B cell (primary cell): ENCODE measurements around the gene ESRRB.

Experiments used
- EZH2 ChIP-seq: IDR thresholded peaks from 2 replicates; pipeline ENCODE4 v1.6.1; 2012; ENCODE audit warnings: borderline replicate concordance, low read depth, mild to moderate bottlenecking, moderate library complexity, low read length; ENCODE audit not compliant: insufficient read depth, poor library complexity, severe bottlenecking
- TF ChIP-seq, protein P1 (sequence below): fragments of 200-600 bp; IDR thresholded peaks from one replicate; pipeline ENCODE4 v1.8.0; 2022; ENCODE audit warnings: antibody characterized with exemption, mild to moderate bottlenecking

DNA sequence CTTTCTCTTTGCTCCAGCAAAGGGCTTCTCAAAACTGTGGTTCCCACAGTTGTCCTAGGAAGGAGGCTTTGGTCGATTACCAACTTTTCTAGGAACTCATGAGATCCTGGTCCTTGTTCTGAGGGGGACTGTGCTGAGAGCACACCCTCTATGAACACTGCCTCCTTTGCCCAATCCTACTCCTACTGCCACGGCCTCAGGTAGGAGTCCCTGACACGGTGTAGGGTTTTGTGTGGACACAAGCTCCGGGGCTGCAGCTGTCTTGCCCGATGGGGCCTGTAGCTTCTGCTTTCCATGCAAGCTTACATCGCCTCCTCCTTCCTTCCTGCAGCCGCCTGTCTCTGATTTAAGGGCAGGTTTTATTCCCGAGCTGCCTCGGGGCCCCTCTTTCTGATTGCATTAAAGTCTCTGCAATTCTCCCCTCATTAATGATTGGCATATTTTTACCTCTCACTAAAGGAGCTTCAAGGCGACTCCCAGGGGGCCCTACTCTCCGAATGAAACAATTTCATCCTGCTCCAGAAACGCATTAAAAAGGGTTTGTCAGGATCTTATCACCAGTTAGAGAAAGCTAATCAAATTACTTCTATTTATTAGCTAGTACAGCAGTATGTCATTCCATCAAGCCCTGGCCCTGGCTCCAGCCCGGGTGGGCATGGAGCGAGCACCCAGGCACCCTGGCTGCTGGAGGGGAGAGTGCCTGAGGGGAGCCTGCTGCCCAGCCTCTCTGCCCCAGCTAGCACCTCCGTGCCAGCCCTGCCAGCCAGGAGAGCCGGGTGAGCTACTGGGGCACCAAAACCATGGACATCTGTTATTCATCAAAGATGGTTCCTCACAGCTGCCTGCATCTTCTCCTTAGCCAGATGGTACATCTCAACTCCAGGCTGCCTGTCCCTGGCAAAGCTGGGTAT is 38.0 kb upstream of the ESRRB start:
- TF ChIP-seq, protein P1, sequence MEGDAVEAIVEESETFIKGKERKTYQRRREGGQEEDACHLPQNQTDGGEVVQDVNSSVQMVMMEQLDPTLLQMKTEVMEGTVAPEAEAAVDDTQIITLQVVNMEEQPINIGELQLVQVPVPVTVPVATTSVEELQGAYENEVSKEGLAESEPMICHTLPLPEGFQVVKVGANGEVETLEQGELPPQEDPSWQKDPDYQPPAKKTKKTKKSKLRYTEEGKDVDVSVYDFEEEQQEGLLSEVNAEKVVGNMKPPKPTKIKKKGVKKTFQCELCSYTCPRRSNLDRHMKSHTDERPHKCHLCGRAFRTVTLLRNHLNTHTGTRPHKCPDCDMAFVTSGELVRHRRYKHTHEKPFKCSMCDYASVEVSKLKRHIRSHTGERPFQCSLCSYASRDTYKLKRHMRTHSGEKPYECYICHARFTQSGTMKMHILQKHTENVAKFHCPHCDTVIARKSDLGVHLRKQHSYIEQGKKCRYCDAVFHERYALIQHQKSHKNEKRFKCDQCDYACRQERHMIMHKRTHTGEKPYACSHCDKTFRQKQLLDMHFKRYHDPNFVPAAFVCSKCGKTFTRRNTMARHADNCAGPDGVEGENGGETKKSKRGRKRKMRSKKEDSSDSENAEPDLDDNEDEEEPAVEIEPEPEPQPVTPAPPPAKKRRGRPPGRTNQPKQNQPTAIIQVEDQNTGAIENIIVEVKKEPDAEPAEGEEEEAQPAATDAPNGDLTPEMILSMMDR = no peak
- TF ChIP-seq EZH2 = no peak
